Germinal center (tissue), 1 donor: Measurements from ENCODE around the gene PRR23E.

Experiments
- DNase-seq: peaks from one replicate; pipeline ENCODE4 v3.0.0; 2012; ENCODE audit warnings: mixed read lengths, low spot score

PRR23E gene, protein sequence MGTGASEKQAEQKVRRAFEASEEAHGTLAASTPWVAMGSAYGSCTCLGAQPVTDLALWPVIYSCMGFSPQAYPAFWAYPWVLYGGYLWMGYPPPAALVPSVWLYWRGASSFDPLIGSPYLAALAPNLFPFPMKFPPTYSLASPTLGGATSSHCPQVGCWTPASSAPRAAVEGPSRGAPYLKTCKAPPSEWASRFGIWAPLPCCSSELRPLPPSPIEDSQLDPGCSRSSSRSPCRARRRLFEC

DNA sequence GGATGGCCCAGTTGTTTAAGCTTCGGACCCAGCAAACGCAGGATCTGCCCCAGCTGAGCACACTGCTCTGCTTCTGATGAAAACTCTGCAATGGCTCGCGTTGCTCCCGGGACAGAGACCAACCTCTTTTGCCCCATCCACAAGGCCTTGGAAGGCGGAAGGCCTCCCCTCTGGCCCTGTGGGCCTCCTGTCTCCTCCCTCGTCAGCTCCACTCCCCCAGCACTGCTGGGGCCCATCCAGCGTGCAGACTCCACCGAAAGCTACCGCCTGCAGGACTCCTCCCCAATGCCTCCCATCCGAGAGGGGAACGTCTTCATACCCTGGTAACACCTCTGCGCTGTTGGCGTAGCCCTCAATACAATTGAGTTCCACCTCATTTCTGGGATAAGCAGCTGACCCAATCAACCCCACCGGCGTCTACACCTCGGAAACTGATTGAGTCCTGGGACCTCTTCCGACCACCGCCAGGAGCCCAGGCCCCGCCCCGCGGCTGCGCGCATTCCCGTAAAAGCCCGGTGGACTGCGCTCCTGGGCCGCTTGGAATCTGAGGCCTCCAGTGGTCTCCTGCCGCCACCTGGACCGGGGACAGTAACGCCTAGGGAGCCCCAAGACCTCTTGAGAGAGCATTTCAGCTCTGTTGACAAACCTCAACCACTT lies at the start of gene PRR23E:
Gene PRR23E, plus strand, starts transcription at position 556 of the 657 bp plus-strand sequence. CDS start 3,555 bp downstream, outside the sequence.
- DNase-seq, result no peak

DNA sequence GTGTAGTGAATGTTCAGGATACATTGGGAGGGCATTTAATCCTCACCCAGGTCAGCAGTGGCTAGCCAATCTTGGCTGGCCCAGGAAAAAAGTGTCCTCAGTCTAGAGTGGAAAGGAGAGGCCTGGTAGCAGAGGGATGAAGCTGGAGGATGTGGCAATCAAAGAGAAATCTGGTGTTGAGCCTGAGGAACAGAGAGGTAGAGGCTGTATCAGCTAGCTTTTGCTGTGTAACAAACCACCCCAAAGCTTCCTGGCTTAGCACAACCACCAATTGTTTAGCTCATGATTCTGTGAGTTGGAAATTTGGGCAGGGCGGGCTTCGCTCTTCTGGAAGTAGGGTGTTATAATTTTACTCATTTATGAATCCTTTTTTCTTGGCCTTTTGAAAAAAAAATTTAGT lies 49.8 kb upstream of the PRR23E start:
- DNase-seq, result no peak

- DNase-seq, result no peak
Observed at GRCh38 chr3:127144631-127145030, 48.3 kb upstream of the PRR23E start.

DNA sequence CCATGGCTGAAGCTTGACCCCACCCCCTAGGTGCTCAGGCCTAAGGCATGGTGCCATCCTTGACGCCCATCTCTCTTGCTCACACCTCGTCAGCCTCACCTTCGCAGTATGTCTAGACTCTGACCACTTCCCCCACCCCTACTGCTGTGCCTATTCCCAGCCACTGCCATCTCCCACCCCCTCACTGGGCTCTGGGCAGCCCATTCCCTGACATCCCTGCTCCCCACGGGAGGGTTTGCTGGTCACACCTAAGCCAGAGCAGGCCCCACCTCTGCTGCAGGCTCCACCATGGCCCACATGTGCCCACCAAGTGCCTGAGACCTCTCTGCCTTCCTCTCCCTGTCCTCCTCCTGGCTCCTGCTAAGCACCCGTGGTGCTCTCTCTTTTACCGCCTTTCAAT lies 47.7 kb upstream of the PRR23E start:
- DNase-seq, result no peak

GRCh38 chr3:127147291-127147885 lies 45.5 kb upstream of the PRR23E start:
- no peak for DNase-seq

DNA sequence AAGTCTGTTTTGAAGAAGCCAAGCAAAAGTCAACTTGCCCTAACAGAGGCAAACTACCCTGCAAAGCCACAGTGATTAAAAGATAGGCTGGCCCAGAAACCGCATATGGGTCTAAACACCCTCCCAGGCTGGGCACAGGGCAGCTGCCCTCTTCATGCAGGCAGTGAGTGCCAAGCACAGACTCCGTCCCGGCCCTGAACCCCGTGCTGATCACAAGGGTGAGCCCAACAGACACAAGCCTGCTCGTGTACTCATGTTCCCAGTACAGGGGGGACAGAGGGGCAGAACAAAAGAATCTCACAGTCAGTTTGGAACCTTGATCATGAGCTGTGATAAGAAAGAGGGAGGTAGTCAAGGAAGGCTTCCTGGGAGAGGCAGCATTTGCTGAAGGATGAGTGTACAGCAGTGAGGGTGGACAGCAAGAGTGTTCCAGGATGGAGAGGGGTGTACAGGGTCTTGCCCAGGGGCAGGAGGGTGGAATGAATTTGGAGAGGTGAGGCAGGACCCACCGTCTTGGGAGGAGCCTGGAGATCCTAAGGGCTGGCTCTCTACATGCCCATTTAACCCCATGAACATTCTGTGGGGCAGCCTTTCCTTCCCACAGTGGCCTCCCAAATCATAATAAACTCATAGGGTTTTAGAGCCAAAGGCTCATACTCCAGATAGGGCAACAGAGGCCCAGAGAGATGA lies 43.2 kb upstream of the PRR23E start:
- no peak for DNase-seq

DNA sequence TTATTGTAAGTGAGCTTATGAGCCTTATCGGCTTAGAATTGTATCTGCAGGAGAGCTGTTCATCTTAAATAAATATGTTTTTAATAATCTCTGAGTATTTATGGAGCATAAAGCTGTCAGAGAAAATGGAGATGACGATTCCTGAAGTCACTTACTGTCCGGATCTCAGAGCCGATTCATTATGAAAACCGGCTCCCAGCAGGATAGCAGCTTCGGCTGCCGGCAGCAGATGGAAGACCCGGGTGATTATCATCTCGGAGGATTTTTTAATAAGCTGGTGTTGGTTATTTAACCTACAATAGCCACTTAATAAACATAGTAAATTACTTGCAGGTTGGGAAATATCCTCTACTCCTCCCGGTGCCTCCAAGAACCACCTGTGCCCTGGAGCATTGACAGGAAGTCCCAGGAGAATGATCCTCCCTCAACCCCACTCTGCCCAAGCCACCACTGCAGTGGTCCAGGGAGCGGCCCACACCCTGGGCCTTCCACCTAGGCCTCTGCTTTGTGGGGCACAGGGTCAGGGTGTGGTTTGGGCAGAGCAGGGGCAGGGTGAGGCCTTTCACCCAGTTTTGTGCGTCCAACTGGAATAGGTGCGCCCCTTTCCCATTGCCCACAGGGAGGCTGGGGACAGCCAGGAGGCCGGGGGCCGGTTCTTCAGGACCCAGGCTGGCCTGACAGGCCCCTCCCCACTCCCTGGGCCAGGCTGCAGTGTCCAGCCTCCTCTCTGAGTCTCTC lies 42.2 kb upstream of the PRR23E start:
- no peak for DNase-seq

- no peak for DNase-seq
Observed at GRCh38 chr3:127151251-127151564, 41.7 kb upstream of the PRR23E start.

DNA sequence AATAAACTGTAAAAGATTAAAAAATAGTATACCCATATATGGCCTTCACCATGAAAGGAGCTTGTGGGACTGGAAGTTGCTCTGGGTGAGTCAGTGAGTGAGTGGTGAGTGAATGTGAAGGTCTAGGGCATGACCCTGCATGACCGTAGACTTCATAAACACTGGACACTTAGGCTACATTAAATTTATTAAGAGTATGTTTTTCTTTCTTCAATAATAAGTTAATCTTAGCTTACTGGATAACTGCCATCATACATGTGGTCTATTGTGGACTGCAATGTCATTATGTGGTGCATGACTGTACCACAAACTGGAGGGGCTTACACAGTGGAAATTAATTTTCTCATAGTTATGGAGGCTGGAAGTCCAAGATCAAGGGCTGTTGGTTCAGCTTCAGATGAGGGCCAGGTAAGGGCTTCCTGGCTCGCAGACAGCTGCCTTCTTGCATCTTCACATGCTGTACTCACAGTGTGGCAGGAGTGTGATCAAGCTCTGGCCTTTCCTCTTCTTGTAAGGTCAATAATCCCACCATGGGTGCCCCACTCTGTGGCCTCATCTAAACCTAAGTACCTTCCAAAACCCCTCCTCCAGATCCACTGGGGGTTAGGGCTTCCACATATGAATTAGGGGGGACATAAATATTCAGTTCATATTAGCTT lies 40.8 kb upstream of the PRR23E start:
- no peak for DNase-seq

DNA sequence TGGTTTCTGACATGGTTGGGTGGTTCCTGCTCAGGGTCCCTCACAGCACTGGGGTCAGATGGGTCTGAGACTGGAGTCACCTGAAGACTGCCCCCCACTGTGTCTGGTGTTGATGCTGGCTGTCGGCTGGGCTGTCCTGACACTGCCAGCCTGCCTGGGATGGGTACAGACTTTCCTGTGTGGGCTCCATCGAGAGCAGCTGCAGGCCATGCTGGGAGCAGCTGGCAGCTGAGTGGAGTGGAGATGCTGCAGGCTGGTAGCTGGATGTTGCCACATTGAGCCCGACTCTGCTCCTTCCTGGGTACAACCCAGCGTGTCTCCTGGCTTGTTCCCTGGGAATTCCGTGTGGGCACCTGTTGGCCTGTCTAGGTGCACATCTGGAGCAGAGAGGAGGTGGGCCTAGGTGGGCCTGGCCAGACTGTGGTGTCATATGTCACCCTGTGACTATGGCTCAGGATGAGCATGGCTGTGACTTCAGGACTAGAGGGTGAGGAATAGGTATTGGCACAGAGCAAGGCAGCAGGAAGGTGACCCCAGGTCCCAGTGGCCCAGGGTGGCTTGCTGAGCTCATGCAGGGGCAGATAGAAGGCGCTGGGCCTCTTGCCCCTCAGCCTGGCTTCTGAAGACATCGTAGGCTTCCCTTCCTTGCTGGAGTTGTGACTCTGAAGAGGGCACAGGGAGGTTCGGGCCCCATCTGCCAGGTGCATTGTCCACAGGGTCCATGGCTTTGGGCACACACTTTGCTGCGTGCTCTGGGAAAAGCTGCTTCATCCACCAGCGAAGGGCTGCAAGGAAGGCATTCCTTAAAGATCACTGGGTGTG lies 40.0 kb upstream of the PRR23E start:
- no peak for DNase-seq

- DNase-seq, result no peak
Observed at GRCh38 chr3:127153506-127153815, 39.5 kb upstream of the PRR23E start.

DNA sequence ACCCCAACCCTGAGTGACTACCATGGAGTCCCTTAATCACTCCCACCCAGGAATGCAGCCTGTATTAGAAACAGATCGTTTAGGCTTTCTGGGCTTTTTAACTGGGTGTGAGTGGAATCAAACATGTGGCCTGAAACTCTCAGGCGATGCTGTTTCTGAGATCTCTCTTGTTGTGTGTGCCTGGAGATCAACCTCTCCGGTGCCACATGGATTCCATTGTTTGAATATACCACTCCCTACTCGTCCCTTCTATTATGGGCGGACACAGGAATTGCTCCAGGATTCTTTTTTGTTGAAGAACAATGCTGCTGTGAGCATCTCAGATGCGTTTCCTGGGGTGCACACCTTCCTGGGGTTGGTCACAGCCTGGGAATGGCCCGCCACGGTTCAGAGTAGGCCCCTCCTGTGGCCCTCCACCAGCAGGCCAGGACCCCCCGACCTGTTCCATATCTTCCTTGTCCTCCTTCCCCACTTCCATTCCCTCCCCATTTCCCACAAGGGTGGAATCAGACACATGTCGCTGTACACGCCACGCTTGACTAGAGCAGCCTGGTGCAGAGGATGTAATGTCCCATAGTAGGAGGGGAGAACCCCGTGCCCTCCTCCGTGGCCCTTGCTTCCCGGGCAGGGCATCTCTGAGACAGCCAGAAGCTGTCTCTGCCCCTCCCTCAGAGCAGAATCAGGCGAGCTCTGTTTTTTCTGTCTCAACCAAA lies 36.4 kb upstream of the PRR23E start:
- DNase-seq, result no peak

- no peak for DNase-seq
Observed at GRCh38 chr3:127157171-127157828, 35.6 kb upstream of the PRR23E start.

GRCh38 chr3:127158614-127159229 lies 34.2 kb upstream of the PRR23E start:
- DNase-seq, result no peak

- no peak for DNase-seq
Observed at GRCh38 chr3:127159543-127159942, 33.4 kb upstream of the PRR23E start.

GRCh38 chr3:127161236-127161635 lies 31.7 kb upstream of the PRR23E start:
- no peak for DNase-seq

DNA sequence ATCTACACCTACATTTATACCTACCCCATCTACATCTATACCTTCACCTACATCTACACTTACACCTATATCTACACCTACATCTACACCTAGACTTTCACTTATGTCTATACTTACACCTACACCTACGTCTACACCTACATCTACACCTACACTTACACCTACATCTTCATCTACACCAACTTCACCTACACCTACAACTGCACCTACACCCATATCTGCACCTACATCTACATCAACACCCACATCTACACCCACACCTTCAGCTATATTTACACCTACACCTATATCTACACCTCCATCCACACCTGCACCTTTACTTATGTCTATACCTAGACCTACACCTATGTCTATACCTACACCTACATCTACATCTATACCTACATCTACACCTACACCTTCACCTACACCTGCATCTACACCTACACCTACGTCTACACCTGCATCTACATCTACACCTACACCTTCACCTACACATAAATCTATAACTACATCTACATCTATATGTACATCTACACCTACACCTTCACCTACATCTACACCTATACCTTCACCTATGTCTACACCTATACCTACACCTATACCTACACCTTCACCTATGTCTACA lies 30.9 kb upstream of the PRR23E start:
- DNase-seq, result no peak

DNA sequence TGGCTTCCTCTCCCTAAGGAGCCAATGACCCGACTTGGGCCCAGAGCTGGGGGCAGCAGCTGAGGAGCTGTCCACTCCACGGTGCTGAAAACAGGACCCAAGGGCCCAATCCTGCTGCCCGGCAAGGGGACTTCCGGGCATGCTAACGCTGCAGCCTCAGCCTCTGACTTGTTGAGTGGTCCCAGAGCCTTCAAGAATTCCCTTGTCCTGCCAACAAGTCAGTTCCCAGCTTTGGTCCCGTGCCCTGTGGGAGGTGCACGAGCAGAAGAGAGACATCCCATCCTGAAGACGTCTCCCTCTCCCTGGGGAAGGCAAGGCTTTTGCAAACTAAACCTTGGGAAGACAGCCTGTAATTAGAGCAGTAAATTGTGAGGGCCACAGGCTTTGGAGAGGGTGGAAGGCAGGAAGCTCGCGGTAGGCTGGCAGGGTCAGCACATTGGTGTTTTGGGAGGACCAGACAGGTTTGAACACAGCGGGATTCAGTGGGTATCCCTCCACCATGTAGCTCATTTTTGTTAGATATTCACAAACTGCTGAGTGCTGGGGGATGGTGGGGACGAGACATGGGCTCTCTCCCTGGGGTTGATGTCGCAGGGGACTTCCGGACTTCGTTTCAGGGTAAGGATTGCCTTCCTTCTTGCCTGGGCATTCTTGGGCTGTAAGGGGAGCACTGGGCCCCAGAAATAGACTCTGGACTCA lies 29.8 kb upstream of the PRR23E start:
- DNase-seq, result no peak
